Right kidney (tissue), 1 donor: ENCODE measurements around the gene ENGASE.

Experiments used
- DNase-seq: peaks from one replicate; pipeline ENCODE4 v3.0.0-alpha.2; 2016

ENGASE gene

DNA sequence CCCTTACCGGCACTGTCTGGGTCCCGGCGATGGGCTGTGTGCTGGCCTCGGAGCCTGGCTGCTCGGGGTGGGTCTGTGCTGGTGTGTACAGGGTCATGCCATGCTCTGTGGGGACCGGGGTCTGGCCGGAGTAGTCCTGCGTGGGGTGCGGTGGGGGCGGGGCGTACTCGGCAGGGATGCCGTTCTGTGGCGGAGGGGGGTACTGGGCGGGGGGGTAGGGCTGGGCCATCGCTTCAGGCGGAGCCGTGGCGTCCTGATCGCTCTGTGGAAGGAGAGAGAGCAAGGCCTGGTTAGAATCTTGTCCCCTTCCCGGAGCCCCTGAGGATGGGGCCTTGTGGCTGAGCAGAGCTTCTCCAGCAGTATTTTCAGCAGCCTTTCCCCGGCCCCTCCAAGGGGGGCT lies 40.9 kb downstream of the ENGASE start:
- no peak for DNase-seq

DNA sequence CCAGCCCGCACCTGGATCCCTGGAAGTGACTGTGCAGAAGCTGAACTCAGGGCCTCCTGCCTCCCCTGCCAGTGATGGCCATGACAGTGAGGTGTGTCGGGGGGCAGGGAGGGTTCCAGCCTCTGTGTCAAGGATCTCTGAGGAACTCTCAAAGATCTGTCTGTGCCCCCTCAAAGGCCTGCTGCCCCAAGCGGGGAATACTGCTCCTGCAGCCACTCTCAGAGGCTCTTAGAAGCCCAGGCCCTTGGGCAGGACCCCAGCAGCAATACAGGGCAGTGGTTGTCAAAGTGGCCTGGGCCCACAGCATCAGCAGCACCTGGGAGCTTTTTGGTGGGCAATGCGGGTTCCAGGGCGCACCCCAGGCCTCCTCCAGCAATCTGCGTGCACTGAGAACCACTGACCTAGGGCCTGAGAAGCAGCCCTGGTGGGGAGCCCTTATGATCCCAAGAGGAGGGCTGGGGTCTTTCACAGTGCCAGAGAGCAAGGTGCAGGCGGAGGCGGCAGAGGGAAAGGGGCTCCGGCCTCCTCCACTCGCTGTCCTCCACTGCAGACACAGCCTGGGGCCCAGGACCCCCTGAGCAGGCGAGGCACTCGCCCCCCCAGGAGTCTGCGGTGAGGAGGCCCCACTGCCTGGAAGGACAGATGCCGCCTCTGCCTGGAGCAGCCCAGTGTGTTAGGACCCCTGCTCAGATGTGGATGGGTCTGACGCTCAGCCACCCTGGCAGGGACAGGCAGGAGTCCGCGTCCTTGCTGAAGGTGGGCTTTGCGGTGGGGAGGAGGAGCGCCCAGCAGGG lies 42.1 kb downstream of the ENGASE start:
- no peak for DNase-seq

DNA sequence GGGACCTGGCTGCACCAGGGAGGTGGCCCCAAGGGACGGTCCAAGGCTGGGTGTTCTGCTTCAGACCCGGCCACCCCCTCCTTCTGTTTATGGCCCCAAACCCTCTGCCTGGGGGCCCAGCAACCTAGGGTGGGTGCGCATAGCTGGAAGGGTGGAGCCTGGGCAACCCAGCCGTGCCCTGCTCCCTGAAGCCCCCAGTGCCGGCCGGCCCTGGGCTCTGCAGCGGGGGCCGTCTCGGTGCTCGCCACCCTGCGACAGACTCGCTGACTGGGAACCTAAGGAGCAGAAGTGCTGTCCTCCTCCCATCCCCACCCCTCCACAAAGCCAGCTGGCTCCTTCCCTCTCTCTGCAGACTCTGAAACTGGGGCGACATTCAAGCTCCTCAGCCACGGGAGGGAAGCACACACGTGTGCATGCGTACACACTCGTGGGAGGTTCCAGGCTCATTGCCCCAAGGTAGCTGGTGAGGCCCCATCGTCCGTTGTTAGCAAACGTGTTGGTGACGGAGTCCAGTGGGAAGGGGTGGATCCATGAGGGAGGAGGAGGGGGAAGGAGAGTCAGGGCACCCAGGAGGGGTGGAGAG lies 43.4 kb downstream of the ENGASE start:
- DNase-seq: no peak

DNA sequence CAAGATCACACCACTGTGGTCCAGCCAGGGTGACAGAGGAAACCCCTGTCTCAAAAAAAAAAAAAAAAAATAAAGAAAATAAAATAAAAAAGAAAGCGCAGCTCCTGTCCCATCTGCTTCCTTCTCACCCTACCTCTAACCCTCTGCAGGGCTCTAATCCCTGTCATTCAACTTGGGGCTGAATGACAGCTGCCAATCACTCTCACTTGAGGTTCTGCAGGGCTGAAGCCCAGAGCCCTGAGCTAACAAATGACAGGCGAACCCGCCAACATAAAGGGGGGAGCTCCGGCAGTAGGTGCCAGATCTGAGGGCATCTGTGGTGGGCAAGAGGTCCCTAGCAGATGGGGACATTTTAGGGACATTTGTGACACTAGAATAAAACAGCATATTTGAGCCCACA lies 44.3 kb downstream of the ENGASE start:
- DNase-seq: no peak

DNA sequence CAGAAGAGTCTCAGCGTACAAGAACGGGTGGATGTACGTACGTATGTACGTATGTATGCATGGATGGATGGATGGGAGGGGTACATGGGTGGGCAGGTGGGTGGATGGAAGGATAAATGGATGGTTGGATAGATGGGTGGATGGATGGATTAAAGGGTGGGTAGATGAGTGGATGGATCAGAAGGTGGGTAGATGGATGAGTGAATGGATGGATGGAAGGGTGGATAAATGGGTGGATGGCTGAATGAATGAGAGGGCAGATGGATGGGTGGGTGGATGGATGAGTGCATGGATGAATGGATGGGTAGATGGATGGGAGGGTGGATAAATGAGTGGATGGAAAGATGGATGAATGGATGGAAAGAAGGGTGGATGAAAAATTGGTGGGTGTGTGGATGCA lies 45.6 kb downstream of the ENGASE start:
- DNase-seq: no peak

DNA sequence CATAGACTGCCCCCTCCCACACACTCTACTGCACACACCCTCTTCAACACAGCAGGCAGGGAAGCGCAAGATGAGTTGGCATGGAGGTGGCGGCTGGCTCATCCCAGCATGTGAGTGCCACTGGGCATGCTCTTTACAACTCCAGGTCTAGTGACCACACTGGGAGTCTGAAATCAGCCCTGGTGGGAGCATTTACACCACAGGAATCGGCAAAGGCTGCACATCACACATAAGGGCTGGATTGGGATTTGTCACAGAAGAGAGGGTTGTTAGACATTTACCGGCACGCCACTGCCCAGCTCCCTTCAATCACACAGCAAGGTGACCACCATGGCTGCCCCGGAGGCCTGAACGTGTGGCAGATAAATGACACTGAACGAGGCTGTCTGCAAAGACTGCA lies 49.4 kb downstream of the ENGASE start:
- DNase-seq: no peak

DNA sequence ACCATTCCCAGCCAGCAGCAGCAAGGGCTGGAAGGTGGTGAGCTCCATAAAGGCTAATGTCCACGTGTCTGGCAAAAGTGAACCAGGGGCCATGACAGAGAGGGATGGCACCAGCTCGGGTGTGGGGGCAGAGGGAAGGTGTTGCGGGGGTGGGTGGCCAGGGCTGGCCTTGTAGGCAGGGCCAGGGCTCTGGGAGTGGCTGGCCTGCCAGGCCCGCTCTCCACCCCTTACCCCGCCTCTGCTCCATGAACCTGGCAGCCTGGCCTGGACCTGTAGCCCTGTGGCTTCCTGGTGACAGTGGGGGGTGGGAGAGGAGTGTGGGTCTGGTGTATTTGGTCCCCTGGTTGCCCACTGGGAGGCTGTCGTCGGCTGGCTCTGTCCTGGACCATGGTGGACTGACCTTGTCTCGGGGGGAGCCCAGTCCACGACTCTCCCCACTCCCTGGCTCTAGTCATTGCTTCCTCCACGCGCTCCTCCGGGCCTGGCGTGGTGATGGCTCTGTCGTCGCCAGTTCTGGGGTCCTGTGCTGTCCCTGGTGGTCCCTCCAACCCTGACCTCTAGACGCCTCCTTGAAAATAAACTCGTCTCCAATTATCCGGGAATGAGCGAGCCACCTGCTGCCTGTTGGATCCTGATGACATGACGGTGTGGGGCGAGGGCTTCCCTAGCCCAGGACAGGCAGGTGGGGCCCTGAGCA lies 50.0 kb downstream of the ENGASE start:
- DNase-seq: no peak

DNA sequence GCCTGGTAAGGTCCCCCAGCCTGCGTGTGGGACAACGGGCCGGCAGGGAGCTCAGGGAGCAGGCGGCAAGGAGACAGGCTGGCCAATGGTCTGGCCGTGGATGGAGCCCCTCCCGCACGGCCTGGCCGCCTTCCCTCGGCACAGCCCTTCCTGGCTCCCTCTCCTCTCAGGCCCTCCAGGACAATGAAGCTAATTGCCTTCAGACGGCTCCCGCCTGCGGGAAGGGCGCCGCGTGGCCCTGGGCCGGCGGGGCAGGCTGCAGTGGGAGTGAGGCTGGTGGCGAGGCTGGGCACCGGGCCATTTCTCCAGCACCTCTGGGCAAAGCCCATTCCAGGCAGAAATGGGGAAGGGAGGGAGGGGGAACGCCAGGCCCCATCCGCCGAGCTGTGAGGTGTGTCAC lies 50.9 kb downstream of the ENGASE start:
- DNase-seq: no peak

DNA sequence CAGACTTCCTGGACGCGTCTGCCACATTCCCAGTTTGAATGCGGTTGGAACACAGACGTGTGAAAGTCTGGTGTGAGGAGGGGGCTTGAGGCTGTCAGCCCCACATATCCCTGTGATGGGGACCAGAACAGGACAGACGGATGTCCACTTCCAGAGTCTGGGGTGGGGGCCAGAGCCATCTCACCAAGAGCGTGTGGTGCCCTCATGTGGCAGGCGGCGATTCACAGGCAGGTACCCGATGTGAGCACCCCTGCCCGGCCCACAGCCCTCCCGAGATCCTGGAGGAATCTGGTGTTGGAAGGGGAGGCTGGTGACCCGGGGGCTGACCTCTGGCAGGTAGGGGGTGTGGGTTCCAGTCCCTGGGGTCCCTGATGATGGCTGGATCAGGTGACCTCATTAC lies 51.5 kb downstream of the ENGASE start:
- DNase-seq: no peak

DNA sequence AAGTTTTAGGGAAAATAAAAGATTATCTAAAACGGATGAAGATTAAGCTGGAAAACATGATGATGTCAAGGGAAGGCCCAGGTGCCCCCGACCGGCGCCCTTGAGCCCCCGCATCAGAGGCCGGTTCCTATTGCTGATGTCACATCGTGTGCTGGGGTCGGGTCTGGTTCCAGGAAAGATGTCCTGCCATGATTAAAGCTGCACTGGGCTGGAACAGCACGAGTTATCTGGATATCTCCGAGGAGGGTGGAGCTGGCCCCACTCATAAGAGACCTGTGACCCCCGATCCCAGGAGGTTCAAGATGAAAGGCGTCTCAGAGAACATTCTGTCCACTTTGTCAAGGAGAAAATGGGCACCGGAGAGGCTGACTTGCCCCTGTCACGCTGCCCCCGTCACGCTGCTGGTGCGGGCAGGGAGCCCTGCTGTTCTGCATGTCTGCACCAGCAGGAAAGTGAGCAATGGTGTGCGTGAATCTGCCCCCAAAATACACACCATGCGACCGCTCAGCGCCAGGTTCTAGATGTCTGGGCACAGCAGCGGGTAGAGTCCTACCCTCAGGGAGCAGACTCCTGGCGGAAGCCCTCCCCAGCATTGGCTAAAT lies 53.0 kb downstream of the ENGASE start:
- no peak for DNase-seq

DNA sequence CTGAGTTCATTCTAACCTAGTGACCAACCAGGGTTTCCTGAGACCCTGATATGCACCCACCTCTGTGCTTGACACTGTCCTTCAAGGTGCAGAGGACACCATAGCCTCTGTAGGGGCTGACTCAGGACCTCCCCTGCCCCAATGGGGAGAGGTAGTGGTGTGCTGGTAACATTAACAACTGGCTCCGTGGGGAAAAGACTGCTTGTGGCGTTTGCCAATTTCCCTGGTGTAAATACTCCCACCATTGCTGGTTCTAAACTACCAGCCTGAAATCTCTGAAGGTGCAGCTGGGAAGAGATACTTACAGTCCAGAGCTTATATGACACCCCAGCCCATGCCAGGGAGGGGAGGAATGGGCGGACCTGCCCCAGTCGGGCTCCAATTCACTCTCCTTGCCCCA lies 54.9 kb downstream of the ENGASE start:
- no peak for DNase-seq

DNA sequence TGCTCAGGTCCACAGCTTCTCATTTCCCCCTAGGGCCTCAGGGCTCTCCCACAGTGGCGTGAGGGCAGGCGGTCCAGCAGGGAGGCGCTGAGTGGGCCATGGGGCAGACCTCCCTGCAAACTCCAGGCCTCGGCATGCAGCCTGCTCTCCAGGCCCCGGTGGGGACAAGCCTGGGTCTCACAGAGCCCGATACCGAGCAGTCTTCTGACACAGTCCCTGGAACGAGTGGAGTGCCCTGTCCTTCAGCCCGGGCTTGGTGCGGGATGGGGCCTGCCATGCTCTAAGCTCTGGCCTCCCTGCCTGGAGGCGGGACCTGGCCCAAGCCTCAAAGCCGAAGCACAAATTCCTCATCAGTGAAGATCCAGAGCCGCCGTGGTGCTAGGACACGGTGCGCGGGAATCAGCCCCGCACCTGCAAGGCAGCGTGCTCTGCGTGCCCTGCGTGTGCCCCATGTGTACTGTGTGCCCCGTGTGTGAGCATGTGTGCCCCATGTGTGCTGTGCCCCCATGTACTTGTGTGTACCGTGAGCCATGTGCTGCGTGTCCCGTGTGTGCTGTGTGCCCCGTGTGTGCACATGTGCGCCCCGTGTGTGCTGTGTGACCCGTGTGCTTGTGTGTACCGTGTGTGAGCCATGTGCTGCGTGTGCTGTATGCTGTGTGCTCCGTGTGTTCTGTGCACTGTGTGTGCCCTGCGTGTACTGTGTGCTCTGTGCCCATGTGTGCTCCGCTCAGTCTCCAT lies 56.1 kb downstream of the ENGASE start:
- no peak for DNase-seq

DNA sequence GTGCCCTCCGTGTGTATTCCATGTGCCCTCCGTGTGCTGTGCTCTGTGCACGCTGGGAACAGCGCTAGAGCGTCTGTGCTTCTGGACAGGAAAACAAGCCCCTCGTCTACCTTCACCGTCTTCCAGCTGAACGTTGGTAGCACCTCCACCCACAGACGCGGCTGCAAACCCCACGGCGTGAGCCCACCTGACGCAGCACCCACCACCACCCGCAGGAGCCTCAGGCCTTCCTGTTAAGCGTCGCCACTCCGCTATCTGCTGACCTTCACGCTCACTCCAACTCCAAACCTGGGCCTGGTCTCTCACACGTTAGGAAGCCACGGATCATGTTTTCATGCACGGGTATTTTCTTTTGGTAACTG lies 56.6 kb downstream of the ENGASE start:
- no peak for DNase-seq

DNA sequence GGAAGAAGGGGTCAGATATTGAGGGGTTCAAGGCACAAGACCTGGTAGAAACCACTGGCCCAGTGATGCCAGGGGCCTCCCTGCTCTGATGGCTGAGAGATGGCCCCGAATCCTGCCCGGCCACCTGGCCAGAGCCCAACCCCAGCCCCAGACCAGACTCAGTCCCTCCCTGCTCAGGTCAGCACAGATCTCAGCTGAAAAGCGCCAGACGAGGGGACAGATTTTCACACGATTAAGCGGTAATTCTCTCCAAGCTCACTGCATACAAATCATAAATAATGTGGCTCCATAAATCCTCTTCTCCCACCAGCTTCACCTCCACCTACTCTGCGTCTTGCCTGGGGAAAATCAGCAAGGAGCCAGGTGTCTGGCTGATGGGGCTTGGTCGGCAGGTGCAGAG lies 57.1 kb downstream of the ENGASE start:
- no peak for DNase-seq

DNA sequence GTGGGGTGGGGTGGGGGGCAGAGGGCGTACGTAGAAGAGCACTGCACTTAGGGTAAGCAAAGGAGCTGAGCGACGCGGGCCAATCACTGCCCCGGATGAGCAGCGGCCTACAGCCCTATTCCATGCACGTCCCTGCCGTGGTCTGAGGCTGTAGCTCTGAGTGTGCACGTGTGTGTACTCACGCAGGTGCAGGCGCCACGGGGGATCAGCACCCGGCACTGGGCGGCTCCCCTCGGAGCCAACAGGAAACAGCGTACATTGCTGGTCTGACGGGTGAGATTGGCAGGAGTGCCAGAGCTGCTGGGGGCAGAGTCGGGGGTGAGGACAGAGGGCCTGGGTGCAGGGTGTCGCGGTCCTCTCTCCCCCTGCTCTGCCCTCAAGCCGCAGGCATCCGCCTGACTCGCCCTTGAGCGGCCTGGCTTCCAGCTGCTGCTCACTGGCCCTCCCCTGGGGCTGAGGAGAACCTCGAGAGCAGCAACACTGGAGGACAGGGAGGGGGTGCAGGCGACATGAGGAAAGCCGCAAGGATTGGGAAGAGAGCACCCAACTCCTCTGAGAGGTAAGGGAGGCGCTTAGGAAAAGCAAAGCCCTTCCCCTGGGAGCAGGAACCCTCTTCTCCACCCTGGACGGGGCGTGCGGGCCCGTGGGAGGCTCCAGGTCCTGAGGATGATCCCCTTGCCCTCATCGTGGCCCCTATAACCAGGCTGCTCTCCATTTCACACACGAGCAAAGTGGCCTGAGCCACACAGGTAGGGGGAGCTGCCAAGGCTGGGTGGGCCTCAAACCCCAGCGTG lies 57.8 kb downstream of the ENGASE start:
- no peak for DNase-seq

DNA sequence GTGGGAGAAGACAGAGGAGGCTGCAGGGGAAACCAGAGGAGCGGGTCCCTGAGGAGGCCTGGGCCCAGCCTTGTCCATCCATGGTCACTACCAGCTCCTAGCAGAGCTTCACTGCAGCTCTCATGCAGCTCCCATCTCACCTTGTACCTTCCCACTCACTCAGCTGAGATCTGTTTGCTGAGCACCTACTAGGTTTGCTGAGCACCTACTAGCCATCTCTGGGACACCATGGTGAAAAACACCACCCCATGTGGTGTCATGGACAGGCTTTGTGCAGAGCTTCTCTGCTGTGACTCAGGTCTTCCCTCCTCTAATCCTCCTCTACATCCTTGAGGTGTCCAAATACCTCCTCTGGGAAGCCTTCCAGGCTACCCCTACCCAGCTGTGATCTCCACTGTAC lies 58.6 kb downstream of the ENGASE start:
- no peak for DNase-seq

DNA sequence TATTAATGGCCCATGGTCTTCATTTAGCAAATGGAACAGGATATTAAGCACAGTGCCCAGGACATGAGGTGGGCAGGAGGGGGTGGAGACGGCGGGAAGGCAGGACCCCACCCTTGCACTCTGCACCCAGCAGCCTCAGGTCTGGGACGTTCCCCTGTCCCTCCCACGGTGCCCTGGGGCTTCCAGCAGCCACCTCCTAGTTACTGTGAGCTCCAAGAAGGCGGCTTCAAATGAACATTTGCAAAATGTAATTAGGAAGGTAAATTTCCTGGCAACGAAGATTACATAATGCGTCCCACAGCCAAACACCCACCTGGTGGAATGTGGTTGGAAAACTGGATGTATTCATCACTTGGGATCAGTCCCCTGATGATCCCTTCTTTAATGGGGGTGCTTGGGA lies 59.4 kb downstream of the ENGASE start:
- no peak for DNase-seq

DNA sequence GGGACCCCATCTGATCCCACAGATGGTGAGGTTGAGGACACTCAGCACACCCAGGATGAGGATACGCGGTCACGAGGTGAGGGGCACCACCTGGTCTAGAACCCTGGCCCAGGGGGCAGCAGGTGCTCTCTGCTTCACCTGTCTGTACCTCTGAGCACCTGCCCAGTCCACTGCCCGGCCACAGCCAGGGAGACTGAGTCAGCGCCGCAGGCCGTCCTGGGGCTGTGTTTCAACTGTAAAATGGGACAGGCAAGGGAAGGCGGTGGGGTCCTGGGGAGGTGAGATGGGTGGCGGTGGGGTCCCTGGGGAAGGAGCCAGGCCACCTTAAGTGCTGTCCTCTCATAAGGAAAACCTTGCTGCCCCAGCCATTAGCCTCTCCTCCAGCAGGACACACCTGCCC lies 60.4 kb downstream of the ENGASE start:
- no peak for DNase-seq

DNA sequence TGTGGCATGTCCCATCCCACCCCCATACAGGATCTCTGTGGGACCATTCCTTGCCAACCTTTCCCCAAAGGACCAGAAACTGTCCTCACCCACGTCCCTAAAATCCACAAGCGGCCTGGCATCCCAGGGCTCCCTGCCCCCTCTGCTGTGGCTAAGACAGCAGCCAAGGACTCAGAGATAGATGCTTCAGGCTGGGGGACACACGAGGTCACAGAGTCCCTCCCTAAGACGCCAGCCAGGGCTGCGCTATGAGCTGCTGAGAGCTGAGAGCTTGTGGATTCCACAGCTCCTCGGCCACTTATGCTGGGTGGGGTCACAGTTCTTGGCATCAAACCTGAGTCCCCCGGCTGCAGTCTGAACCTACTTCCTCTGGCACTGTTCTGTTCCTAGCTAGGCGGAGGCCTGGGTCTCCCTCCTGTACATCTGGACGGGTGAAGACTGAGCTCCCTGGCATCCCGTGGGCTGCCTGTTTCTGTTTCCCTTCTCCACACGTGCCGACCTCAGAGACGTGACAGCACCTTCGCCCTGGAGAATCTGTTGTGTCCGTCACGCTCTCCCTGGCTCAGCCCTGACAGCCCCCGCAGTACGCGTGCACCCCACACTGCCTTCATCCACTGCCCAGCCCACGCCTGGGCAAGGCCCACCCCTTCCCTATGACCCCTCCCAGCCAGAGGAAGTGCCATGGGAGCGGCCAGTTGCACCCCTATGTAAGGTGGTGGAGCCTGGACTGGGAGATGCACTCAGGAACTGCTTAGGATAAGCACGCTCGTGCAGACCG lies 61.2 kb downstream of the ENGASE start:
- DNase-seq: no peak
